GM19025 (cell line): ENCODE results near the gene TSC22D2.

ENCODE experiments used
- ATAC-seq: cut with Tn5 transposase; IDR thresholded peaks from one replicate; pipeline ENCODE4 v1.9.1; 2021; ENCODE audit warnings: mild to moderate bottlenecking, low read depth, moderate library complexity; ENCODE audit not compliant: unreplicated experiment

TSC22D2 gene

GRCh38 chr3:150384296-150385212, 23.5 kb upstream of the TSC22D2 start:
- peak; percentile 98 for ATAC-seq

DNA sequence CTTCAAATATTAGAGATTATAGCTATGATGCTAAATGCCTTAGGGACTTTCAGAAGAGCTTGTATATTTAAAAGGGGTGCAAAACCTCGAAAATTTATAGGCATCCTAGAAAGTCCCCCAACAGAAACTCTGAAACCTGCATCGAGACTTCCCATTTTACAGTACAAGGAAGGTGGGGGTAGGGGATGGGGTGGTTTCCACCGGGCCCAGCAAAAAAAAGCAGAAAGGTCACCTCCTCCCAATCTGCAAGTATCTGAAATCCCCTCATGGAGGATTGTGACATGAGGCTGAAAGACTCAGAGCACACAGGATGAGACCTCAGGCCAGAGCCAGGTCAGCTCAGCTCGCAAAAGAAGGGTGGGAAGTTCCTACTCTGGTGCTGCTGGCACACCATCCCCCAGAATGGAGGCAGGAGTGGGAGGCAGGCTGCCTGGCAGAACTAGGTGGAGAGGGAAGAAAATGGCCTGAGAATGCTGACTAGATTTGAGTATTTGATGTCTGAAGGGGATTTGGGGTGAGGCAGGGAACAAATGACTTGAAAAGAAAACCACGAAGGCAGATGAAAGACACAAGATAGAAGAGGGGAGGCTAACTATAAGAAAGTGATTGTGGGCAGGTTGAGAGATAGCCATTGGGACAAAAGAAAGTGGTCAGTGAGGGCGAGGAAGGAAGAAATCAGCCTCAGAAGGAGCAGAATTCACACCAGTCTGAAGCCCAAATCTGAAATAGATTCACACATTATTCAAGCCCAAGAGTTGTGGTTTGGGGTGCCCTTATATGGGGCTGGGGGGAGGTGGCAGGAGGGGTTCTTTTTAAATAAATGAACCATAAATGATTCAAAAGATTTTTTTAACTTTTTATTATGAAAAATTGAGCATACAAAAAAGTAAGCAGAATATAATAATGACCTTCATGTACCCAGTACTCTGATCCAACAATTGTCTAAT, 22.5 kb upstream of the TSC22D2 start:
- ATAC-seq = peak; percentile 43

DNA sequence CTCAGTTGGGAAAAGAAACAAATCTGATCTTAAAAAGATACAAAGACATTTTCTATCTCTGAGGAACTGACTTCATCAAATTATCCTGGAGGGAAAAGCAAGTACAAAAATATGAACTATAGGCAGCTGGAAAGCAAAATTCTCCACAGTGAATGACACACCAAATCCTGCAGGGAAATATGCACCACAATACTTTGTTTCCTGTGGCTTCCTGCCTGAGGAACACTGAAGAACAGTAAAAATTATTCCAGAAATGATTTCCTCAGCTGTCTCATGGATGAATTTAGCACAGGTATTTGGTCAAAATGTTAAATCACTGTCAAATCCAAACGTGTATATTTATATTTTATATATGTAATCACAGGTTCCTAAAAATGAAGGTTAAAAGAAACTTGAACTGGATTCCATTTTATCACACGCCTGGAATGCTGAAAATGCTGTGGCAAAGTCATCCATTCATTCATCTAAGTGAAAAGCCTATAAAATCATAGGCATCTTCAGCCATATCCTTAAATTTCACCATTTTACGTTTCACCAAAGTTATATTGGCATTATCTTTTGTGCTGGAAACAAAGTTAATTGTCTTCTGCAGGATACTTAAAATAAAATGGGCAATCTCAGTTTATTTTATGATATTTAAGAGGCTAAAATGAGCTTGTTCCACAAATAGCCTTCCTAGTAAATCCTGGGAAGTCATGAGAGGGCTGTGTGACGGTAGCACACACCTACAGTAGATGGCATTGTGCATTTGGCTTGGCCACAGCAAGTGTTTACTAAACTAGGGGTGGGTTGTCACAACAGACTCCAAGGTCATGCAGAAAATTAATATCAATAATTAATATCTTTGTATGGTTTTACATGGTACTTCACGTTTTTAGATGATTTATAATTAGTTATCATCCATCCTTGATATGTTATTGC, 19.3 kb upstream of the TSC22D2 start:
- ATAC-seq = no peak

DNA sequence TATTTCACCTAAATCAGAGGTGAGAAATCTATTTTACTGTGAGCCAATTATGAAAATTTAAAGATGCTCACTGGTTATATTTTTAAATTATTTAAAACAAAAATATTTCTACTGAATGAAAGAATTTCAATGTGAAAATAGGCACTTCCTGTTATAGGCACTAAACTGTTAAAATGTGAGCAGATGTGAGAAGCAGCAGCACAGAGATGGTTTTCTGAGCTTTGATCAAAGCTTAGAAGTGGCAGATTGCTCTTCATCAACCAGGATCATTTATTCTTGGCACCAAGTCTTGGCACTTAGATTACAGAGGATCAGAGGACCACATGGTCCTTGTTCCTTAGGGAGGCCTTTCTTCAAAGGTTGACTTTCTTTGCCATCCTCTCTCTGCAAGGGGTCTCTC, 18.0 kb upstream of the TSC22D2 start:
- ATAC-seq = no peak

DNA sequence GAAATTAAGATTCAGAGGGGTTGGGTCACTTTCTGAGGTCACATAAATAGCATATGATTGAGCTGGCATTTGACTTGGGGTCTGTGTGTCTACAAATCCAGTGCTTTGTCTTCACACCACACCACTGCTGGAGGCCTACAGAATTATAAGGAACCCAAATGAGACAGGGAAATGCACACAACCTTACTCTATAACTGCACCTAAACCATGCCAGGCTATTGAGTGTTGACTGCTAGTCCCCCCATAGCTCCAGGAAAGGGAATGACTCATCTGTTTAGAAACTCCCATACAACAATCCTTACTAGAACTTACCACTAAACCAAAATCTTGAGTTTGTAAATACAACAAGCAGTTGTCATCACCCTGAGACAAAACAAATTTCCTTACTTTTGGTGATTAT, 16.9 kb upstream of the TSC22D2 start:
- ATAC-seq = no peak

- ATAC-seq = no peak
These were observed 14.4 kb upstream of the TSC22D2 start for GRCh38 chr3:150393745-150394144.

DNA sequence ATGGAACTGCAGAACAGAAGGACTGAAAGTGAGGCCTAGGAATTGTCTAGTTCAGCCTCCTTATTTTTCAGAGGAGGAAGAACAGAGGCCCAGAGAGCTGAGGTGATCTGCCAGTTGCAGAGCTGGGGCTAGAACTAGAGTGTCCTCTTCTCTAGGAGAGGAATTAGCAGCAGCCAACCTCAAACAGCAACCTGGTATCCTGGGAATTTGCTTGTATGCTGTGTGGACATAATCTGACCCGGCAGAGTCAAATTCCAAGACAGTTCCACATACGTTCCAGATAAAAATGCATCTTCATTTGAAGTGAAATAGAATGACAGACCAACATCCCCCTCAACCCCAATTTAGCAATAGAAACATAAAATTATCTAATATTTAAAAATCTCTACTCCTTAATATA, 13.5 kb upstream of the TSC22D2 start:
- ATAC-seq = no peak

DNA sequence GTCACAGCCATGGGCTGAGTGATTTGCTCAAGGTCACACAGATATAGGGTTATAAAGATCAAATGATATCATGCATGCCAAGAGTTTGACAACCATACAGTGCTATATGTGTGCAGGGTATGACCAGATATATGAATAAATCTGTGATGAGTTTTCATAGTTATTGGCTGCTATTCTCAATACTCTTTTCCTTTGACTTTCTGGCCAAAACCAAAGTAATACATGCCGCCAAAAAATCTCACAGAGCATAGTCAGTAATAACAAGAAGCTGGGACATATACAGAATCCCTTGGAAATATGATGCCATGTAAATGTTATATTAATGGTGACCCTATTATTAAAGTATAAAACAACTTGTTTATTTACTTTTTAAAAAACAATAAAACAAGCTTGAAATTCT, 11.6 kb upstream of the TSC22D2 start:
- no peak for ATAC-seq

GRCh38 chr3:150396956-150397550, 11.0 kb upstream of the TSC22D2 start:
- ATAC-seq = no peak

DNA sequence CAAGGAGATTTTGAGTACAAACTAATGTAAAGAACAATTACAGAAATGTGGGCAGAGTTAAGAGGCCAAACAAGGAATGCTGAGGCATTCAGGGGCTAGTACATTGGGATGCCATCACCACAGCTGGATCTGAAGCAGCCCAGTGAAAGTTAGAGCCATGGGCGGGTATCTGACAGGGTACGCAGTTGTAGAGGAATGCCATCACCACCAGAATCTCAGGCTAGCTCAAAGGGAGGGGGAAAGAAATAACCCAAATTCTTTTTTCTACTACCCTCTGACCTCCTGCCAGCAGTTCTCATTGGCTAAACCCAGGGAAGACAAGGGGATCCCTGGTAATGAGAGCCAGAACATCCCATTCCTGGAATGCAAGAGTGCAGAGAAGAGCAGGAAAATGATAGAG, 9.0 kb upstream of the TSC22D2 start:
- ATAC-seq = no peak

- no peak for ATAC-seq
These were observed 6.8 kb upstream of the TSC22D2 start for GRCh38 chr3:150401285-150401684.

DNA sequence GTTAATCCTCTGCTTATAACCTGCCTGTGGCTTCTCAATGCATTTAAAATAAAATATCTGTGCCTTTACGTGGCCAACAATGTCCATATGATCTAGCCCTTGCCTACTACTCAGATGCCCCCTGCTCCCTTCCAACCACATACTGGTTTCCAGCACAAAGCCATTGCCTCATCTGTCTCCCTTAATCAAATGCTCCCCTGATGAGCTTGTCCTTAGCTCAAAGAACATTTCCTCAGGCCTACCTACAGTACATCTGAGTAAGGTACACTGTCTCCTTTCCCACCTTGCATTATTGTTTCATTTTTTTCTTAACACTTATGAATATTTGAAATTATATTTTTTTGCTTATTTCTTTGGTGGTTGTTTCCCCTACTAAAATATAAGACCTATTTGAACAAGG, 5.9 kb upstream of the TSC22D2 start:
- ATAC-seq = no peak

- ATAC-seq = no peak
These were observed 4.1 kb upstream of the TSC22D2 start for GRCh38 chr3:150404023-150404422.

DNA sequence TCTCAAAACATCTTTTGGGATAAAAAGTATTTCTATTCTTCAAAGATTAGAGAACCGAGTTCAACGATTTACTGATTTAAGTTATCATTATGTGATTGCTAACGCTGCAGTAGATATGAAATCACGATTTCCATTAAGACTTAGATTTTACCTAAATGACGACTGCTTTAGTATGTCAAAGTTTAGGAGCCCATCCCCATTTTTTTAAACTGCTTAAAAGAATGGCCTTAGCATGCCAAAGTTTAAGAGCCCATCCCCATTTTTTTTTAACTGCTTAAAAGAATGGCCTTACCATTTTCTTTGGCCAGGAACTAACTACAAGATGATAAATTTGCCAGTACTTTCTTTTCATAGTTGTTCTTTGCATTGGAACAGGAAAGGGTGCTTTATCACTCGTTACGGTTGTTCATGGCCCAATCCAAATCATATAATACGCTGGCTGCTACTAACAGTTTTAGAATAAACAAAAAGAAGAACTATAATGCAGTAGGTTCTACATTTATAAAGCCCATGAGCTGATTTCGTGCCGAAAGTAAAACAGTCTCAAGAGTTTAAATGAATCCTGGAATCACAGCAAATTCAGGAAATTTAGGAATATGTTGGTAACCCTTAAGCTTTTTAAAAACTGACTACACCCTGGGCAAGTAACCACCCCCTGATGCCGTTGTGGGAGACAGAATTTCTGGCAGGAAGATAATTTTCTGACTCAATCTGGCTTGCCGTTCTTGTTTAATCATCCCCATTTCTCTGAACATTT, 869 bp upstream of the TSC22D2 start:
- ATAC-seq = no peak

GRCh38 chr3:150407808-150408220, 284 bp upstream of the TSC22D2 start:
- no peak for ATAC-seq

GRCh38 chr3:150409125-150409511, 1.0 kb downstream of the TSC22D2 start:
- ATAC-seq = no peak

- peak; percentile 22 for ATAC-seq
These were observed 1.6 kb downstream of the TSC22D2 start for GRCh38 chr3:150409512-150410310.

GRCh38 chr3:150410311-150411105, 2.4 kb downstream of the TSC22D2 start:
- peak; percentile 1 for ATAC-seq
